MM.1S (cell line): ENCODE results near the gene ADAR.

ENCODE experiments used
- DNase-seq: peaks from one replicate; pipeline ENCODE4 v3.0.0-alpha.2; 2015
- H2AFZ ChIP-seq: fragments of 300-600 bp; sonication (generic); 2 replicates; pipeline ENCODE4 v1.6.0; 2016; ENCODE audit warnings: antibody characterized with exemption, low read length
- H3F3A ChIP-seq: fragments of 300-600 bp; sonication (generic); 2 replicates; pipeline ENCODE4 v1.6.1; 2016; ENCODE audit warnings: mild to moderate bottlenecking, antibody characterized with exemption, low read length, moderate library complexity, mixed read lengths; ENCODE audit not compliant: insufficient read depth
- H3K27ac ChIP-seq: fragments of 300-600 bp; sonication (generic); 2 replicates; pipeline ENCODE4 v1.5.1; 2016; ENCODE audit warnings: mild to moderate bottlenecking, low read length
- H3K27me3 ChIP-seq: fragments of 300-600 bp; sonication (generic); replicated peaks from 2 replicates; pipeline ENCODE4 v1.6.0; 2016; ENCODE audit warnings: low read length; ENCODE audit not compliant: insufficient read depth
- H3K36me3 ChIP-seq: fragments of 300-600 bp; sonication (generic); replicated peaks from 2 replicates; pipeline ENCODE4 v1.6.1; 2016; ENCODE audit warnings: mild to moderate bottlenecking, low read length, mixed read lengths; ENCODE audit not compliant: insufficient read depth
- H3K4me1 ChIP-seq: fragments of 300-600 bp; sonication (generic); 2 replicates; pipeline ENCODE4 v1.6.1; 2016; ENCODE audit warnings: low read length, mixed read lengths
- H3K4me2 ChIP-seq: fragments of 300-600 bp; sonication (generic); 2 replicates; pipeline ENCODE4 v1.6.0; 2016; ENCODE audit warnings: low read depth, low read length
- H3K4me3 ChIP-seq: fragments of 300-600 bp; sonication (generic); 2 replicates; pipeline ENCODE4 v1.5.1; 2016; ENCODE audit warnings: low read length, mixed read lengths
- H3K79me2 ChIP-seq: fragments of 300-600 bp; sonication (generic); 2 replicates; pipeline ENCODE4 v1.6.1; 2016; ENCODE audit warnings: mixed run types, low read length, mixed read lengths
- H3K9ac ChIP-seq: fragments of 300-600 bp; sonication (generic); 2 replicates; pipeline ENCODE4 v1.6.1; 2016; ENCODE audit warnings: low read length, mixed read lengths
- H3K9me2 ChIP-seq: fragments of 300-600 bp; sonication (generic); replicated peaks from 2 replicates; pipeline ENCODE4 v1.6.1; 2016; ENCODE audit warnings: mild to moderate bottlenecking, low read length, mixed read lengths; ENCODE audit not compliant: insufficient read depth
- H3K9me3 ChIP-seq: fragments of 300-600 bp; sonication (generic); replicated peaks from 2 replicates; pipeline ENCODE4 v1.6.1; 2016; ENCODE audit warnings: mild to moderate bottlenecking, low read length, mixed read lengths; ENCODE audit not compliant: insufficient read depth
- H4K20me1 ChIP-seq: fragments of 300-600 bp; sonication (generic); 2 replicates; pipeline ENCODE4 v1.6.1; 2016; ENCODE audit warnings: mild to moderate bottlenecking, low read length, moderate library complexity, mixed read lengths; ENCODE audit not compliant: insufficient read depth
- CTCF ChIP-seq: fragments of 300-600 bp; sonication (generic); IDR thresholded peaks from 2 replicates; pipeline ENCODE4 v1.5.1; 2016; ENCODE audit warnings: antibody characterized with exemption, low read length, mixed read lengths
- EZH2 ChIP-seq: fragments of 300-600 bp; sonication (generic); optimal IDR thresholded peaks from 2 replicates; pipeline ENCODE3; 2017; ENCODE audit warnings: low read depth, mild to moderate bottlenecking, antibody characterized with exemption, low read length, mixed read lengths
- EZH2phosphoT487 ChIP-seq: fragments of 300-600 bp; sonication (generic); IDR thresholded peaks from 2 replicates; pipeline ENCODE4 v1.6.1; 2018; ENCODE audit warnings: antibody characterized with exemption, low read length

The ADAR gene

GRCh38 chr1:154583773-154584172 lies 24.2 kb downstream of the ADAR start:
- 0 out of 2 replicates have a peak, but pooled peaks cover 14% of the 10 kb centered on the region for H3K79me2 ChIP-seq
- no peaks in the 10 kb centered on the region for H3K9me3 ChIP-seq
- H3K27me3 ChIP-seq = no peaks in the 10 kb centered on the region
- H4K20me1 ChIP-seq = no peaks in the 10 kb centered on the region
- peaks cover 25% of the 10 kb centered on the region for H3F3A ChIP-seq
- H3K36me3 ChIP-seq = peaks cover 52% of the 10 kb centered on the region
- H3K27ac ChIP-seq = peak overlapping the region; percentile 47; the same call in 1 of the 2 replicates
- no peaks in the 10 kb centered on the region for H3K9me2 ChIP-seq
- TF ChIP-seq CTCF (no peak), EZH2 (no peak), EZH2phosphoT487 (no peak)
- 0 out of 2 replicates have a peak overlapping the region, but pooled peaks have one; percentile 1 for H3K4me2 ChIP-seq
- DNase-seq = no peak
- H3K4me3 ChIP-seq = no peak overlapping the region
- peaks cover 48% of the 10 kb centered on the region for H3K4me1 ChIP-seq
- H3K9ac ChIP-seq = no peak overlapping the region
- H2AFZ ChIP-seq = no peak overlapping the region

- H3K9me3 ChIP-seq = no peaks in the 10 kb centered on the region
- H3K27me3 ChIP-seq = no peaks in the 10 kb centered on the region
- no peak overlapping the region for H2AFZ ChIP-seq
- no peak overlapping the region for H3K4me3 ChIP-seq
- TF ChIP-seq CTCF = no peak
- no peak for TF ChIP-seq EZH2
- no peak for TF ChIP-seq EZH2phosphoT487
- no peak overlapping the region for H3K4me2 ChIP-seq
- H3K9ac ChIP-seq = no peak overlapping the region
- peak overlapping the region; percentile 1; the same call in 1 of the 2 replicates for H3K27ac ChIP-seq
- H3K36me3 ChIP-seq = peaks cover 52% of the 10 kb centered on the region
- peak; percentile 20 for DNase-seq
- H3K4me1 ChIP-seq = peaks cover 48% of the 10 kb centered on the region
- no peaks in the 10 kb centered on the region for H4K20me1 ChIP-seq
- H3K9me2 ChIP-seq = no peaks in the 10 kb centered on the region
- 0 out of 2 replicates have a peak, but pooled peaks cover 9% of the 10 kb centered on the region for H3K79me2 ChIP-seq
- peaks cover 25% of the 10 kb centered on the region for H3F3A ChIP-seq
Observed at GRCh38 chr1:154582885-154583284, 25.1 kb downstream of the ADAR start.

GRCh38 chr1:154581766-154582165 lies 26.2 kb downstream of the ADAR start:
- Histone ChIP-seq H3K36me3 (peaks cover 47% of the 10 kb centered on the region), H3K4me1 (peaks cover 44% of the 10 kb centered on the region), H3K9me2 (no peaks in the 10 kb centered on the region), H3K27ac (no peak overlapping the region), H3K9me3 (no peaks in the 10 kb centered on the region), H4K20me1 (no peaks in the 10 kb centered on the region), H2AFZ (no peak overlapping the region), H3K9ac (no peak overlapping the region), H3K27me3 (no peaks in the 10 kb centered on the region), H3K4me3 (no peak overlapping the region), H3K79me2 (0 out of 2 replicates have a peak, but pooled peaks cover 6% of the 10 kb centered on the region), H3F3A (peaks cover 25% of the 10 kb centered on the region), H3K4me2 (no peak overlapping the region)
- no peak for DNase-seq
- TF ChIP-seq EZH2 = no peak
- no peak for TF ChIP-seq EZH2phosphoT487
- no peak for TF ChIP-seq CTCF
